HEK293 (cell line): ENCODE measurements around the gene PARD3.

Experiments
- KLF1 ChIP-seq: fragments of 450-650 bp; formaldehyde crosslinking; IDR thresholded peaks from 2 replicates; pipeline ENCODE4 v1.5.1; 2016; ENCODE audit warnings: missing biosample characterization, missing genetic modification characterization
- PRDM2 ChIP-seq: fragments of 450-650 bp; formaldehyde crosslinking; IDR thresholded peaks from 2 replicates; pipeline ENCODE4 v1.5.1; 2016; ENCODE audit warnings: missing biosample characterization, missing genetic modification characterization, borderline replicate concordance
- TCF7L2 ChIP-seq: IDR thresholded peaks from 2 replicates; pipeline ENCODE4 v1.6.1; 2011; ENCODE audit warnings: low read depth, mild to moderate bottlenecking, inconsistent platforms, low read length, moderate library complexity, borderline replicate concordance
- ZFP41 ChIP-seq: fragments of 450-650 bp; formaldehyde crosslinking; IDR thresholded peaks from 2 replicates; pipeline ENCODE4 v1.5.1; 2016; ENCODE audit warnings: missing biosample characterization, missing genetic modification characterization, borderline replicate concordance
- ZNF274 ChIP-seq, 2 experiments: fragments of 200-500 bp in 1 of 2; fragments of 450-650 bp in 1 of 2; sonication (Bioruptor generic) in 1 of 2; formaldehyde crosslinking in 1 of 2; IDR thresholded peaks; 2 replicates each; pipeline versions ENCODE4 v1.5.1 to v1.6.1; 2014 to 2016; ENCODE audit warnings: borderline replicate concordance in 1 of 2, inconsistent platforms in 1 of 2, low read length in 1 of 2, missing biosample characterization in 1 of 2, missing genetic modification characterization in 1 of 2
- ZNF548 ChIP-seq: fragments of 450-650 bp; formaldehyde crosslinking; IDR thresholded peaks from 2 replicates; pipeline ENCODE4 v1.5.1; 2016; ENCODE audit warnings: missing biosample characterization, missing genetic modification characterization
- TF ChIP-seq, protein P1 (sequence below): fragments of 450-650 bp; formaldehyde crosslinking; IDR thresholded peaks from 2 replicates; pipeline ENCODE4 v1.5.1; 2016; ENCODE audit warnings: missing biosample characterization, missing genetic modification characterization
- TF ChIP-seq, protein P2 (sequence below): IDR thresholded peaks from 2 replicates; pipeline ENCODE4 v1.6.1; 2011; ENCODE audit warnings: mild to moderate bottlenecking, low read depth, low read length, borderline replicate concordance
- TF ChIP-seq, protein P3 (sequence below): fragments of 450-650 bp; formaldehyde crosslinking; IDR thresholded peaks from 2 replicates; pipeline ENCODE4 v1.5.1; 2016; ENCODE audit warnings: missing biosample characterization, missing genetic modification characterization, low read depth

DNA sequence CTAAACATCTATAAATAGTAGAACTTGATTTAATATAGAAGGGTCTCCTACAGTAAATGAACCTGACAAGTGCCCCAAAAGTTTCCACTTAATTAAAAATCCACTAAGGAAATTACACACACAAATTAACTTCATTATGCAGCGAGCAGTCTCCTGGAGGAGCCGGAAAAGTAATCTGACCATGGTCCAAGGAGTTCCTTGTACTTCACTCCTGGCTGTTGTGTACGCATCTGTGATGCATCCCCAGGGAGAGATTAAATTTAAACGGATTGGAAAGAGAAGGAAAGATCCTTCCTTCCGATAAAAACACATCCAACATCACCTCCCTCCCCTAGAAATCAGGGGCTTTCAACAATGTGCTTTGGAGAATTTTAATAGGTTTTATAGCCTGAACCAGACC lies 85.5 kb downstream of the PARD3 start:
- TF ChIP-seq, protein P1, sequence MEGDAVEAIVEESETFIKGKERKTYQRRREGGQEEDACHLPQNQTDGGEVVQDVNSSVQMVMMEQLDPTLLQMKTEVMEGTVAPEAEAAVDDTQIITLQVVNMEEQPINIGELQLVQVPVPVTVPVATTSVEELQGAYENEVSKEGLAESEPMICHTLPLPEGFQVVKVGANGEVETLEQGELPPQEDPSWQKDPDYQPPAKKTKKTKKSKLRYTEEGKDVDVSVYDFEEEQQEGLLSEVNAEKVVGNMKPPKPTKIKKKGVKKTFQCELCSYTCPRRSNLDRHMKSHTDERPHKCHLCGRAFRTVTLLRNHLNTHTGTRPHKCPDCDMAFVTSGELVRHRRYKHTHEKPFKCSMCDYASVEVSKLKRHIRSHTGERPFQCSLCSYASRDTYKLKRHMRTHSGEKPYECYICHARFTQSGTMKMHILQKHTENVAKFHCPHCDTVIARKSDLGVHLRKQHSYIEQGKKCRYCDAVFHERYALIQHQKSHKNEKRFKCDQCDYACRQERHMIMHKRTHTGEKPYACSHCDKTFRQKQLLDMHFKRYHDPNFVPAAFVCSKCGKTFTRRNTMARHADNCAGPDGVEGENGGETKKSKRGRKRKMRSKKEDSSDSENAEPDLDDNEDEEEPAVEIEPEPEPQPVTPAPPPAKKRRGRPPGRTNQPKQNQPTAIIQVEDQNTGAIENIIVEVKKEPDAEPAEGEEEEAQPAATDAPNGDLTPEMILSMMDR (tag by site-specific recombination), result no peak
- TF ChIP-seq, protein P2, sequence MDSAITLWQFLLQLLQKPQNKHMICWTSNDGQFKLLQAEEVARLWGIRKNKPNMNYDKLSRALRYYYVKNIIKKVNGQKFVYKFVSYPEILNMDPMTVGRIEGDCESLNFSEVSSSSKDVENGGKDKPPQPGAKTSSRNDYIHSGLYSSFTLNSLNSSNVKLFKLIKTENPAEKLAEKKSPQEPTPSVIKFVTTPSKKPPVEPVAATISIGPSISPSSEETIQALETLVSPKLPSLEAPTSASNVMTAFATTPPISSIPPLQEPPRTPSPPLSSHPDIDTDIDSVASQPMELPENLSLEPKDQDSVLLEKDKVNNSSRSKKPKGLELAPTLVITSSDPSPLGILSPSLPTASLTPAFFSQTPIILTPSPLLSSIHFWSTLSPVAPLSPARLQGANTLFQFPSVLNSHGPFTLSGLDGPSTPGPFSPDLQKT, result no peak
- TF ChIP-seq, protein P3, sequence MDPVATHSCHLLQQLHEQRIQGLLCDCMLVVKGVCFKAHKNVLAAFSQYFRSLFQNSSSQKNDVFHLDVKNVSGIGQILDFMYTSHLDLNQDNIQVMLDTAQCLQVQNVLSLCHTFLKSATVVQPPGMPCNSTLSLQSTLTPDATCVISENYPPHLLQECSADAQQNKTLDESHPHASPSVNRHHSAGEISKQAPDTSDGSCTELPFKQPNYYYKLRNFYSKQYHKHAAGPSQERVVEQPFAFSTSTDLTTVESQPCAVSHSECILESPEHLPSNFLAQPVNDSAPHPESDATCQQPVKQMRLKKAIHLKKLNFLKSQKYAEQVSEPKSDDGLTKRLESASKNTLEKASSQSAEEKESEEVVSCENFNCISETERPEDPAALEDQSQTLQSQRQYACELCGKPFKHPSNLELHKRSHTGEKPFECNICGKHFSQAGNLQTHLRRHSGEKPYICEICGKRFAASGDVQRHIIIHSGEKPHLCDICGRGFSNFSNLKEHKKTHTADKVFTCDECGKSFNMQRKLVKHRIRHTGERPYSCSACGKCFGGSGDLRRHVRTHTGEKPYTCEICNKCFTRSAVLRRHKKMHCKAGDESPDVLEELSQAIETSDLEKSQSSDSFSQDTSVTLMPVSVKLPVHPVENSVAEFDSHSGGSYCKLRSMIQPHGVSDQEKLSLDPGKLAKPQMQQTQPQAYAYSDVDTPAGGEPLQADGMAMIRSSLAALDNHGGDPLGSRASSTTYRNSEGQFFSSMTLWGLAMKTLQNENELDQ, result no peak
- TF ChIP-seq ZNF274 (IDR thresholded peaks at IDR 0.05; ENCODE audit: low read length), result no peak
- TF ChIP-seq ZNF274 (tag by site-specific recombination; IDR thresholded peaks at IDR 0.05; ENCODE audit: borderline replicate concordance), result no peak
- TF ChIP-seq ZFP41, result no peak
- TF ChIP-seq TCF7L2, result no peak
- TF ChIP-seq ZNF548 (tag by site-specific recombination), result no peak
- no peak for TF ChIP-seq KLF1 (tag by site-specific recombination)
- no peak for TF ChIP-seq PRDM2 (tag by site-specific recombination)
